Measurements from ENCODE around the gene FASTKD3. TPM values are rescaled to one million over a fixed set of nuclear protein-coding genes. Genes with fewer than 3 reads are reported as not detected.

FASTKD3 gene
- total and polyA plus RNA-seq, 2 donors (not counting 3 experiments of a cell fraction or from before 2014, with no cell fraction given), result 5.5 to 9.6 TPM

DNA sequence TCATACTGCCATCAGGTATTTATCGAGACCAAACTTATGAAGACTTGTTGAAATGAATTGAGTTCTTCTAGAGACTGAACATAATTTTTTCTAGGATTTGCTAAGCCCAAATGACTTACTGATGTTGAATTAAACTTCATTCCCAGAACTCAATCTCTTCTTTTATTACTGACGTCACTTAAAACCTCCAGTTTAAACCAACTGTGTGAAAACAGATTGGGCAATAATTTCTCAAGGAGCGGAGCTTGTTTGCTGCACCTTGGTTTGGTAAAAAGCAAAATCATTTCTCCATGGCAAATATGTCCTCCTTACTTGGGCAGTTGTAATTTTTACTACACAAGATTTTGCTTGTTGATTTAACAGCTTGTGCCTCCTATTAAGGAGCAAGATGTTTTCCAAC lies 55.3 kb downstream of the FASTKD3 start:
- intact Hi-C loops (cut with micrococcal nuclease) (no loop called here), dilution Hi-C loops (cut with MboI; ENCODE audit: extremely low pct_ligation_motif_present, low sequenced_read_pairs) (no loop called here)
- Histone ChIP-seq H3K9ac (replicated peaks; ENCODE audit: extremely low read depth, insufficient read depth, low read length) (no peak overlapping the region), H3K27me3 (ENCODE audit: control insufficient read depth in 2 of 2, insufficient read depth in 2 of 2, low read length in 2 of 2) (no peaks in the 10 kb centered on the region), H3K36me3 (ENCODE audit: control insufficient read depth in 2 of 2, extremely low read depth in 1 of 2, insufficient read depth in 2 of 2, low read length in 2 of 2) (no peaks in the 10 kb centered on the region), H3K9me1 (replicated peaks; ENCODE audit: control insufficient read depth, extremely low read depth, insufficient read depth, low read length) (no peaks in the 10 kb centered on the region), H3K4me3 (replicated peaks in 1 of 3; ENCODE audit: insufficient read depth in 1 of 3, low read depth in 1 of 3, low read length in 3 of 3) (no peak overlapping the region), H2AFZ (ENCODE audit: low read depth, low read length) (no peak overlapping the region), H3K4me2 (ENCODE audit: insufficient read depth, low read length) (no peak overlapping the region), H4K20me1 (replicated peaks; ENCODE audit: control insufficient read depth, extremely low read depth, insufficient read depth, low read length) (no peaks in the 10 kb centered on the region), H3K9me3 (replicated peaks; ENCODE audit: control insufficient read depth, insufficient read depth, low read length) (no peaks in the 10 kb centered on the region), H3K4me1 (ENCODE audit: control insufficient read depth, extremely low read depth, insufficient read depth, low read length) (no peaks in the 10 kb centered on the region), H3K27ac (ENCODE audit: insufficient read depth, low read depth, low read length) (no peak overlapping the region), H3K79me2 (ENCODE audit: control insufficient read depth, insufficient read depth, low read length) (no peaks in the 10 kb centered on the region)
- POLR2A ChIA-PET, result no interaction called here
- TF ChIP-seq FOS (IDR thresholded peaks at IDR 0.05; ENCODE audit: borderline replicate concordance, insufficient read depth, low read length), result no peak
- no peak for TF ChIP-seq POLR2A (IDR thresholded peaks at IDR 0.05; ENCODE audit: low read depth, low read length)
- no peak for TF ChIP-seq MYC (IDR thresholded peaks at IDR 0.05; ENCODE audit: low read depth, low read length)
- TF ChIP-seq POLR2AphosphoS5 (IDR thresholded peaks at IDR 0.05; ENCODE audit: insufficient read depth, low read depth, low read length), result no peak
- no peak for TF ChIP-seq EZH2 (IDR thresholded peaks at IDR 0.05; ENCODE audit: borderline replicate concordance, low read depth, low read length, severe bottlenecking)
- TF ChIP-seq GATA2 (IDR thresholded peaks at IDR 0.05; ENCODE audit: insufficient read depth, insufficient read length, low read depth, low read length), result no peak
- TF ChIP-seq, protein P1, sequence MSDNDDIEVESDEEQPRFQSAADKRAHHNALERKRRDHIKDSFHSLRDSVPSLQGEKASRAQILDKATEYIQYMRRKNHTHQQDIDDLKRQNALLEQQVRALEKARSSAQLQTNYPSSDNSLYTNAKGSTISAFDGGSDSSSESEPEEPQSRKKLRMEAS (IDR thresholded peaks at IDR 0.05; ENCODE audit: insufficient read depth, insufficient read length), result no peak
- no peak for TF ChIP-seq JUN (IDR thresholded peaks at IDR 0.05; ENCODE audit: borderline replicate concordance, insufficient read depth, insufficient read length, low read depth)
- TF ChIP-seq, protein P2, sequence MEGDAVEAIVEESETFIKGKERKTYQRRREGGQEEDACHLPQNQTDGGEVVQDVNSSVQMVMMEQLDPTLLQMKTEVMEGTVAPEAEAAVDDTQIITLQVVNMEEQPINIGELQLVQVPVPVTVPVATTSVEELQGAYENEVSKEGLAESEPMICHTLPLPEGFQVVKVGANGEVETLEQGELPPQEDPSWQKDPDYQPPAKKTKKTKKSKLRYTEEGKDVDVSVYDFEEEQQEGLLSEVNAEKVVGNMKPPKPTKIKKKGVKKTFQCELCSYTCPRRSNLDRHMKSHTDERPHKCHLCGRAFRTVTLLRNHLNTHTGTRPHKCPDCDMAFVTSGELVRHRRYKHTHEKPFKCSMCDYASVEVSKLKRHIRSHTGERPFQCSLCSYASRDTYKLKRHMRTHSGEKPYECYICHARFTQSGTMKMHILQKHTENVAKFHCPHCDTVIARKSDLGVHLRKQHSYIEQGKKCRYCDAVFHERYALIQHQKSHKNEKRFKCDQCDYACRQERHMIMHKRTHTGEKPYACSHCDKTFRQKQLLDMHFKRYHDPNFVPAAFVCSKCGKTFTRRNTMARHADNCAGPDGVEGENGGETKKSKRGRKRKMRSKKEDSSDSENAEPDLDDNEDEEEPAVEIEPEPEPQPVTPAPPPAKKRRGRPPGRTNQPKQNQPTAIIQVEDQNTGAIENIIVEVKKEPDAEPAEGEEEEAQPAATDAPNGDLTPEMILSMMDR (IDR thresholded peaks at IDR 0.05; ENCODE audit: extremely low read depth in 1 of 2, insufficient read depth in 1 of 2, low read depth in 1 of 2, low read length in 2 of 2), result no peak
- BruUV-seq (replicated peaks), result no TSS peak
- no peak for DNase-seq (ENCODE audit: low read depth, low spot score)
- CTCF ChIA-PET, result interaction anchor here (0.7 to 1.2 kb wide), 2 partner anchors 9 to 37 kb away, joined by 4 read pairs; partner anchors contain the start of gene CFAP90
- FAIRE-seq, result no peak
